ENCODE measurements around the gene IDH1. TPM values are rescaled to one million over a fixed set of nuclear protein-coding genes. Genes with fewer than 3 reads are reported as not detected.

IDH1 gene
- total and polyA plus RNA-seq, 7 donors, result 9.7 to 42.6 (median 16.5) TPM

DNA sequence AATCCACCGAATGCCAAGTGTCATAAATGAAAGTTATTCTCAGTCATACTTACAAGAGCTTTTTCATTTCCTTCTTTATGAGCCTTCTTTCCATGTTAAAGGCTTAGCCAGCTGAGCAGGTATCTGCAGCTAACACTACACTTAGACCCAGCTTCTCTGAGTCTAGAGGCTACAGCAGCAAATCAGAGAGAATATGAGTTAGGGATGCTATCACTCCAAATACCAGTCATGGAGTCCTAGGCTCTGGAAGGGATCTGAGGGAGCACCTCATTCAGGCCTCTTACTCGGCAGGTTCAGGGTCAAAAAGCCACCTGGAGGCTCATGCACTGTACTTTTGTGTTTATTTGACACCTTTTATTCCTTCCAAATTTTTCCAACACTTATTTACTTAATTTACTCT, 68.0 kb downstream of the IDH1 start:
- DNase-seq (no peak), ATAC-seq (no peak)
- 78 to 84% (median 80%) methylated on average over 2 of the region's 2 CpGs for WGBS, 3 donors
- Histone ChIP-seq H3K9me3 (no peaks in the 10 kb centered on the region), H3K4me3 (no peak overlapping the region), H3K36me3 (ENCODE audit: insufficient read depth in 1 of 2, low read depth in 1 of 2) (no peaks in the 10 kb centered on the region), H3K27ac (no peak overlapping the region), H3K27me3 (ENCODE audit: insufficient read depth in 3 of 3, low read length in 2 of 3) (peaks cover 0 to 4% (median 0%) of the 10 kb centered on the region in 3 donors), H3K4me1 (no peaks in the 10 kb centered on the region)
- TF ChIP-seq, protein P1, sequence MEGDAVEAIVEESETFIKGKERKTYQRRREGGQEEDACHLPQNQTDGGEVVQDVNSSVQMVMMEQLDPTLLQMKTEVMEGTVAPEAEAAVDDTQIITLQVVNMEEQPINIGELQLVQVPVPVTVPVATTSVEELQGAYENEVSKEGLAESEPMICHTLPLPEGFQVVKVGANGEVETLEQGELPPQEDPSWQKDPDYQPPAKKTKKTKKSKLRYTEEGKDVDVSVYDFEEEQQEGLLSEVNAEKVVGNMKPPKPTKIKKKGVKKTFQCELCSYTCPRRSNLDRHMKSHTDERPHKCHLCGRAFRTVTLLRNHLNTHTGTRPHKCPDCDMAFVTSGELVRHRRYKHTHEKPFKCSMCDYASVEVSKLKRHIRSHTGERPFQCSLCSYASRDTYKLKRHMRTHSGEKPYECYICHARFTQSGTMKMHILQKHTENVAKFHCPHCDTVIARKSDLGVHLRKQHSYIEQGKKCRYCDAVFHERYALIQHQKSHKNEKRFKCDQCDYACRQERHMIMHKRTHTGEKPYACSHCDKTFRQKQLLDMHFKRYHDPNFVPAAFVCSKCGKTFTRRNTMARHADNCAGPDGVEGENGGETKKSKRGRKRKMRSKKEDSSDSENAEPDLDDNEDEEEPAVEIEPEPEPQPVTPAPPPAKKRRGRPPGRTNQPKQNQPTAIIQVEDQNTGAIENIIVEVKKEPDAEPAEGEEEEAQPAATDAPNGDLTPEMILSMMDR (IDR thresholded peaks at IDR 0.05), result no peak
- intact Hi-C loops (cut with DNase I), result no loop called here

- 51 to 65% (median 56%) methylated on average over 5 of the region's 5 CpGs for WGBS, 3 donors
- DNase-seq (no peak), ATAC-seq (no peak)
- TF ChIP-seq, protein P1 (IDR thresholded peaks at IDR 0.05), result no peak
- no peaks in the 10 kb centered on the region for H3K9me3 ChIP-seq
- no peak overlapping the region for H3K4me3 ChIP-seq
- peaks cover 0 to 4% (median 0%) of the 10 kb centered on the region in 3 donors for H3K27me3 ChIP-seq (ENCODE audit: insufficient read depth in 3 of 3, low read length in 2 of 3)
- intact Hi-C loops (cut with DNase I), result no loop called here
- no peaks in the 10 kb centered on the region for H3K4me1 ChIP-seq
- no peak overlapping the region for H3K27ac ChIP-seq
- H3K36me3 ChIP-seq (ENCODE audit: insufficient read depth in 1 of 2, low read depth in 1 of 2), result no peaks in the 10 kb centered on the region
These were observed 68.4 kb downstream of the IDH1 start for GRCh38 chr2:208186465-208186864.

Other genes starting within 250 kb of the IDH1 start
- 1 to 10 TPM; 2.2 to 5.7 (median 4.7) TPM for gene PLEKHM3, start 229.5 kb downstream of the IDH1 start, total RNA-seq
- 1 to 10 TPM; 1.1 to 4.3 (median 2.7) TPM for gene PLEKHM3, start 229.5 kb downstream of the IDH1 start, polyA plus RNA-seq
- not detected for gene CRYGD, start 130.5 kb downstream of the IDH1 start, total RNA-seq
- gene CRYGD, start 130.5 kb downstream of the IDH1 start, polyA plus RNA-seq, result not detected
- gene CRYGC, start 125.2 kb downstream of the IDH1 start, total RNA-seq, result not detected
- not detected for gene CRYGC, start 125.2 kb downstream of the IDH1 start, polyA plus RNA-seq
- gene CRYGB, start 108.9 kb downstream of the IDH1 start, total RNA-seq, result not detected
- not detected for gene CRYGB, start 108.9 kb downstream of the IDH1 start, polyA plus RNA-seq
- not detected for gene CRYGA, start 91.5 kb downstream of the IDH1 start, total RNA-seq
- gene CRYGA, start 91.5 kb downstream of the IDH1 start, polyA plus RNA-seq, result not detected
- gene C2orf80, start 65.0 kb downstream of the IDH1 start, total RNA-seq, result not detected
- gene C2orf80, start 65.0 kb downstream of the IDH1 start, polyA plus RNA-seq, result under 1 TPM in 1 of 3 donors, not detected in 2; 0.04 TPM
- 10 to 100 TPM; 12.0 to 14.2 (median 13.5) TPM for gene PIKFYVE, start 11.2 kb upstream of the IDH1 start, total RNA-seq
- 1 to 10 TPM; 2.8 to 8.8 (median 2.9) TPM for gene PIKFYVE, start 11.2 kb upstream of the IDH1 start, polyA plus RNA-seq
- gene PTH2R, start 151.7 kb upstream of the IDH1 start, total RNA-seq, result under 1 TPM in 1 of 4 donors, not detected in 3; 0.08 TPM
- under 1 TPM in 1 of 3 donors, not detected in 2; 0.01 TPM for gene PTH2R, start 151.7 kb upstream of the IDH1 start, polyA plus RNA-seq